Measurements from ENCODE around the gene HSPA1B.

DNA sequence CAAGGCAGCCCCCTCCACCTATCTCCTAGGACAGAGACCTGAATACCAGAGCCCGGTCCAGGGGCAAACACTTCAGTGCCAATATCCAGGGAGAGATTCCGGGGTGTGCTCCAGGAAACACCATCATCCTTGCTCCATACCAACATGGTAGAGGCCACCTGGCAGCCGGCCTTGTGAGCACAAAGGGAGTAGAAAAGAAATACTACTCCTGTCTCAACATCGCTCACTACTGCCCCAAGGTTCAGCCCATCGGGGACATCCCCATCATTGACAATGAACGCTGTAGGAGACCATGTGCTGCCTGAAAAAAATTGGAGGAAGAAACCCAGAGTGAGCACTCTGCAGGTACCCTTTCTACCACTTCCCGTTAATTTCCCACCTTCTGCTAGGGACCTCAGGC is 33.6 kb downstream of the HSPA1B start:
- no peak for TF ChIP-seq CTCF (IDR thresholded peaks at IDR 0.05; ENCODE audit: poor library complexity)
- TF ChIP-seq EZH2phosphoT487 (IDR thresholded peaks at IDR 0.05; ENCODE audit: low read depth, severe bottlenecking, unreplicated experiment), result no peak
- no peak for TF ChIP-seq EZH2 (IDR thresholded peaks at IDR 0.05; ENCODE audit: borderline replicate concordance)

Measured in hepatocyte (in vitro differentiated cells).